GM23338 (cell line): ENCODE measurements around the gene PCSK1. TPM values are rescaled to one million over a fixed set of nuclear protein-coding genes. Genes with fewer than 3 reads are reported as not detected.

Source experiments
- ATAC-seq: fragments of 200-7000 bp; cut with Tn5 transposase; 3 replicates; pipeline ENCODE4 v1.9.1; 2020
- DNase-seq: peaks from one replicate; pipeline ENCODE4 v3.0.0-alpha.2; 2015; ENCODE audit warnings: low spot score
- H2AFZ ChIP-seq: fragments of 200-600 bp; sonication (generic); 2 replicates; pipeline ENCODE4 v1.8.0; 2016; ENCODE audit warnings: antibody characterized with exemption, mild to moderate bottlenecking, moderate library complexity
- H3F3A ChIP-seq: fragments of 200-600 bp; sonication (generic); replicated peaks from 2 replicates; pipeline ENCODE4 v1.8.0; 2017; ENCODE audit warnings: antibody characterized with exemption, mixed run types, low read depth
- H3K27ac ChIP-seq: fragments of 200-600 bp; sonication (generic); 2 replicates; pipeline ENCODE4 v1.6.1; 2016; ENCODE audit warnings: low read depth
- H3K27me3 ChIP-seq: fragments of 200-600 bp; sonication (generic); 2 replicates; pipeline ENCODE4 v1.8.0; 2016; ENCODE audit warnings: mild to moderate bottlenecking, mixed run types, moderate library complexity; ENCODE audit not compliant: insufficient read depth
- H3K36me3 ChIP-seq: fragments of 200-600 bp; sonication (generic); 2 replicates; pipeline ENCODE4 v1.8.0; 2016; ENCODE audit warnings: mild to moderate bottlenecking; ENCODE audit not compliant: insufficient read depth
- H3K4me1 ChIP-seq: fragments of 200-600 bp; sonication (generic); 2 replicates; pipeline ENCODE4 v1.8.0; 2016; ENCODE audit warnings: mild to moderate bottlenecking, moderate library complexity; ENCODE audit not compliant: insufficient read depth
- H3K4me2 ChIP-seq: fragments of 200-600 bp; sonication (generic); 2 replicates; pipeline ENCODE4 v1.7.1; 2017; ENCODE audit warnings: mixed run types
- H3K4me3 ChIP-seq: fragments of 200-600 bp; sonication (generic); 2 replicates; pipeline ENCODE4 v1.6.1; 2016; ENCODE audit warnings: mixed run types
- H3K79me2 ChIP-seq: fragments of 200-600 bp; sonication (generic); replicated peaks from 2 replicates; pipeline ENCODE4 v1.8.0; 2017; ENCODE audit warnings: mild to moderate bottlenecking; ENCODE audit not compliant: insufficient read depth
- H3K9me2 ChIP-seq: fragments of 200-600 bp; sonication (generic); 2 replicates; pipeline ENCODE4 v1.8.0; 2017; ENCODE audit not compliant: insufficient read depth
- H4K20me1 ChIP-seq: fragments of 200-600 bp; sonication (generic); replicated peaks from 2 replicates; pipeline ENCODE4 v1.8.0; 2017; ENCODE audit warnings: mild to moderate bottlenecking; ENCODE audit not compliant: insufficient read depth
- H3K27ac Mint-ChIP-seq: 2 replicates; pipeline ENCODE4 v1.8.0; 2020; ENCODE audit warnings: inconsistent platforms, mild to moderate bottlenecking, moderate library complexity, mixed read lengths
- H3K27me3 Mint-ChIP-seq: 3 replicates; pipeline ENCODE4 v1.8.0; 2022; ENCODE audit warnings: low read depth, mild to moderate bottlenecking, moderate library complexity, mixed read lengths, inconsistent platforms; ENCODE audit not compliant: insufficient read depth, poor library complexity
- H3K36me3 Mint-ChIP-seq: 3 replicates; pipeline ENCODE4 v1.8.0; 2021; ENCODE audit warnings: low read depth, mild to moderate bottlenecking, inconsistent platforms, moderate library complexity, mixed read lengths
- H3K4me1 Mint-ChIP-seq: 3 replicates; pipeline ENCODE4 v1.8.0; 2020; ENCODE audit warnings: mild to moderate bottlenecking, inconsistent platforms, mixed read lengths
- H3K4me3 Mint-ChIP-seq: 3 replicates; pipeline ENCODE4 v1.8.0; 2021; ENCODE audit warnings: moderate library complexity, mild to moderate bottlenecking, inconsistent platforms, mixed read lengths
- H3K9me3 Mint-ChIP-seq: 3 replicates; pipeline ENCODE4 v1.8.0; 2020; ENCODE audit warnings: moderate library complexity, mild to moderate bottlenecking, inconsistent platforms, mixed read lengths
- CREB1 ChIP-seq: fragments of 250-450 bp; sonication (Bioruptor Pico); IDR thresholded peaks from 2 replicates; pipeline ENCODE4 v1.5.0; 2020; ENCODE audit warnings: low read depth, mild to moderate bottlenecking, moderate library complexity
- CTCF ChIP-seq, 2 experiments: fragments of 200-600 bp in 1 of 2; sonication (generic) in 1 of 2; conservative IDR thresholded peaks; 2 replicates each; pipeline versions ENCODE4 v1.5.1 to v1.6.1; 2016 to 2017; ENCODE audit warnings: antibody characterized with exemption in 2 of 2, low read depth in 2 of 2, mild to moderate bottlenecking in 2 of 2, moderate library complexity in 1 of 2
- ETS1 ChIP-seq: IDR thresholded peaks from 2 replicates; pipeline ENCODE4 v1.6.1; 2016; ENCODE audit warnings: antibody characterized with exemption
- EZH2 ChIP-seq: fragments of 200-600 bp; sonication (generic); IDR thresholded peaks from one replicate; pipeline ENCODE4 v1.8.0; 2017; ENCODE audit warnings: antibody characterized with exemption, mild to moderate bottlenecking, low read depth; ENCODE audit not compliant: unreplicated experiment
- JUNB ChIP-seq: IDR thresholded peaks from one replicate; pipeline ENCODE4 v1.6.1; 2016; ENCODE audit warnings: antibody characterized with exemption; ENCODE audit not compliant: unreplicated experiment
- POLR2AphosphoS5 ChIP-seq: IDR thresholded peaks from 2 replicates; pipeline ENCODE4 v1.6.1; 2016; ENCODE audit warnings: antibody characterized with exemption, low read depth
- ZNF331 ChIP-seq: fragments of 250-450 bp; sonication (Bioruptor Pico); IDR thresholded peaks from 2 replicates; pipeline ENCODE4 v1.5.0; 2020; ENCODE audit warnings: low read depth, mild to moderate bottlenecking, moderate library complexity
- polyA plus RNA-seq: library from polyadenylated mRNA; unstranded; fragments of >200 nt; fragmentation: Nextera tagmentation; extraction: Ambion mirVana; gene quantifications from 2 replicates; pipeline ENCODE4 v1.2.1, GENCODE V29; 2016
- total RNA-seq: library from RNA; depleted of rRNA; stranded (reverse); fragments of >200 nt; shearing (Covaris generic); gene quantifications from 2 replicates; pipeline ENCODE4 v1.2.3, GENCODE V29; 2014
- TF ChIP-seq, protein P1 (sequence below): IDR thresholded peaks from one replicate; pipeline ENCODE4 v1.6.1; 2018; ENCODE audit warnings: antibody characterized with exemption; ENCODE audit not compliant: unreplicated experiment
- TF ChIP-seq, protein P2 (sequence below): fragments of 250-450 bp; sonication (Bioruptor Pico); IDR thresholded peaks from 2 replicates; pipeline ENCODE4 v1.5.0; 2020; ENCODE audit warnings: mild to moderate bottlenecking, moderate library complexity

Gene PCSK1
- total and polyA plus RNA-seq, 2 experiments from 2014 or later: 2.3 to 2.7 TPM

DNA sequence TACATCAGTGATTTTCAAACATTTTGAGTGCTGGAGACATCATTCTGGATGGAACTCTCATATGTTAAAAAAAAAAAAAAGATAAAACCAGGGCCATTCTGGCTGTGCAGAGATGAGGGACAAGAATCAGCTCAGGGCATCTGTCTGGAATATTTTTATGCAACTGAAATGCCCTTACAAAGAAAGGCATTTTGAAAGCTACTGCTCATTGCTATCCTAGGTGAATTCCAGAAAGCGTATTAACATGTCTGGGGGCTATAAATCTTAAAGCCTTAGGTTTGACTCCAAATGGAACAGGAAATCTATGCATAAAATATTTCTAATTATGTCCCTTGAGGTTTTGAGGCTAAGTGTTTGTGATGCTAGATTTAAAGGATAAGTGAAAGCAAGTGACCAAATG, 14.9 kb upstream of the PCSK1 start:
- H3K4me3 Mint-ChIP-seq: no peak overlapping the region
- Histone ChIP-seq H4K20me1 (no peaks in the 10 kb centered on the region), H3K4me2 (no peak overlapping the region), H2AFZ (no peak overlapping the region), H3K4me1 (peaks cover 28% of the 10 kb centered on the region), H3K36me3 (no peaks in the 10 kb centered on the region), H3K9me2 (0 out of 2 replicates have a peak, but pooled peaks cover 3% of the 10 kb centered on the region), H3K79me2 (no peaks in the 10 kb centered on the region), H3K4me3 (no peak overlapping the region), H3K27me3 (no peaks in the 10 kb centered on the region), H3F3A (peaks cover 6% of the 10 kb centered on the region; the same call in 1 of the 2 replicates), H3K27ac (no peak overlapping the region)
- H3K36me3 Mint-ChIP-seq: no peaks in the 10 kb centered on the region
- no peaks in the 10 kb centered on the region for H3K9me3 Mint-ChIP-seq
- H3K27ac Mint-ChIP-seq: no peak overlapping the region
- no peak for TF ChIP-seq ETS1
- TF ChIP-seq, protein P1, sequence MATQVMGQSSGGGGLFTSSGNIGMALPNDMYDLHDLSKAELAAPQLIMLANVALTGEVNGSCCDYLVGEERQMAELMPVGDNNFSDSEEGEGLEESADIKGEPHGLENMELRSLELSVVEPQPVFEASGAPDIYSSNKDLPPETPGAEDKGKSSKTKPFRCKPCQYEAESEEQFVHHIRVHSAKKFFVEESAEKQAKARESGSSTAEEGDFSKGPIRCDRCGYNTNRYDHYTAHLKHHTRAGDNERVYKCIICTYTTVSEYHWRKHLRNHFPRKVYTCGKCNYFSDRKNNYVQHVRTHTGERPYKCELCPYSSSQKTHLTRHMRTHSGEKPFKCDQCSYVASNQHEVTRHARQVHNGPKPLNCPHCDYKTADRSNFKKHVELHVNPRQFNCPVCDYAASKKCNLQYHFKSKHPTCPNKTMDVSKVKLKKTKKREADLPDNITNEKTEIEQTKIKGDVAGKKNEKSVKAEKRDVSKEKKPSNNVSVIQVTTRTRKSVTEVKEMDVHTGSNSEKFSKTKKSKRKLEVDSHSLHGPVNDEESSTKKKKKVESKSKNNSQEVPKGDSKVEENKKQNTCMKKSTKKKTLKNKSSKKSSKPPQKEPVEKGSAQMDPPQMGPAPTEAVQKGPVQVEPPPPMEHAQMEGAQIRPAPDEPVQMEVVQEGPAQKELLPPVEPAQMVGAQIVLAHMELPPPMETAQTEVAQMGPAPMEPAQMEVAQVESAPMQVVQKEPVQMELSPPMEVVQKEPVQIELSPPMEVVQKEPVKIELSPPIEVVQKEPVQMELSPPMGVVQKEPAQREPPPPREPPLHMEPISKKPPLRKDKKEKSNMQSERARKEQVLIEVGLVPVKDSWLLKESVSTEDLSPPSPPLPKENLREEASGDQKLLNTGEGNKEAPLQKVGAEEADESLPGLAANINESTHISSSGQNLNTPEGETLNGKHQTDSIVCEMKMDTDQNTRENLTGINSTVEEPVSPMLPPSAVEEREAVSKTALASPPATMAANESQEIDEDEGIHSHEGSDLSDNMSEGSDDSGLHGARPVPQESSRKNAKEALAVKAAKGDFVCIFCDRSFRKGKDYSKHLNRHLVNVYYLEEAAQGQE: no peak
- no peak for TF ChIP-seq CREB1 (CRISPR knock-in tag)
- no peak for TF ChIP-seq POLR2AphosphoS5
- no peak for TF ChIP-seq JUNB
- TF ChIP-seq CTCF (conservative IDR thresholded peaks at IDR 0.05; ENCODE audit: low read depth in 2 of 2): no peak
- TF ChIP-seq EZH2: no peak
- TF ChIP-seq ZNF331 (CRISPR knock-in tag): no peak
- TF ChIP-seq, protein P2, sequence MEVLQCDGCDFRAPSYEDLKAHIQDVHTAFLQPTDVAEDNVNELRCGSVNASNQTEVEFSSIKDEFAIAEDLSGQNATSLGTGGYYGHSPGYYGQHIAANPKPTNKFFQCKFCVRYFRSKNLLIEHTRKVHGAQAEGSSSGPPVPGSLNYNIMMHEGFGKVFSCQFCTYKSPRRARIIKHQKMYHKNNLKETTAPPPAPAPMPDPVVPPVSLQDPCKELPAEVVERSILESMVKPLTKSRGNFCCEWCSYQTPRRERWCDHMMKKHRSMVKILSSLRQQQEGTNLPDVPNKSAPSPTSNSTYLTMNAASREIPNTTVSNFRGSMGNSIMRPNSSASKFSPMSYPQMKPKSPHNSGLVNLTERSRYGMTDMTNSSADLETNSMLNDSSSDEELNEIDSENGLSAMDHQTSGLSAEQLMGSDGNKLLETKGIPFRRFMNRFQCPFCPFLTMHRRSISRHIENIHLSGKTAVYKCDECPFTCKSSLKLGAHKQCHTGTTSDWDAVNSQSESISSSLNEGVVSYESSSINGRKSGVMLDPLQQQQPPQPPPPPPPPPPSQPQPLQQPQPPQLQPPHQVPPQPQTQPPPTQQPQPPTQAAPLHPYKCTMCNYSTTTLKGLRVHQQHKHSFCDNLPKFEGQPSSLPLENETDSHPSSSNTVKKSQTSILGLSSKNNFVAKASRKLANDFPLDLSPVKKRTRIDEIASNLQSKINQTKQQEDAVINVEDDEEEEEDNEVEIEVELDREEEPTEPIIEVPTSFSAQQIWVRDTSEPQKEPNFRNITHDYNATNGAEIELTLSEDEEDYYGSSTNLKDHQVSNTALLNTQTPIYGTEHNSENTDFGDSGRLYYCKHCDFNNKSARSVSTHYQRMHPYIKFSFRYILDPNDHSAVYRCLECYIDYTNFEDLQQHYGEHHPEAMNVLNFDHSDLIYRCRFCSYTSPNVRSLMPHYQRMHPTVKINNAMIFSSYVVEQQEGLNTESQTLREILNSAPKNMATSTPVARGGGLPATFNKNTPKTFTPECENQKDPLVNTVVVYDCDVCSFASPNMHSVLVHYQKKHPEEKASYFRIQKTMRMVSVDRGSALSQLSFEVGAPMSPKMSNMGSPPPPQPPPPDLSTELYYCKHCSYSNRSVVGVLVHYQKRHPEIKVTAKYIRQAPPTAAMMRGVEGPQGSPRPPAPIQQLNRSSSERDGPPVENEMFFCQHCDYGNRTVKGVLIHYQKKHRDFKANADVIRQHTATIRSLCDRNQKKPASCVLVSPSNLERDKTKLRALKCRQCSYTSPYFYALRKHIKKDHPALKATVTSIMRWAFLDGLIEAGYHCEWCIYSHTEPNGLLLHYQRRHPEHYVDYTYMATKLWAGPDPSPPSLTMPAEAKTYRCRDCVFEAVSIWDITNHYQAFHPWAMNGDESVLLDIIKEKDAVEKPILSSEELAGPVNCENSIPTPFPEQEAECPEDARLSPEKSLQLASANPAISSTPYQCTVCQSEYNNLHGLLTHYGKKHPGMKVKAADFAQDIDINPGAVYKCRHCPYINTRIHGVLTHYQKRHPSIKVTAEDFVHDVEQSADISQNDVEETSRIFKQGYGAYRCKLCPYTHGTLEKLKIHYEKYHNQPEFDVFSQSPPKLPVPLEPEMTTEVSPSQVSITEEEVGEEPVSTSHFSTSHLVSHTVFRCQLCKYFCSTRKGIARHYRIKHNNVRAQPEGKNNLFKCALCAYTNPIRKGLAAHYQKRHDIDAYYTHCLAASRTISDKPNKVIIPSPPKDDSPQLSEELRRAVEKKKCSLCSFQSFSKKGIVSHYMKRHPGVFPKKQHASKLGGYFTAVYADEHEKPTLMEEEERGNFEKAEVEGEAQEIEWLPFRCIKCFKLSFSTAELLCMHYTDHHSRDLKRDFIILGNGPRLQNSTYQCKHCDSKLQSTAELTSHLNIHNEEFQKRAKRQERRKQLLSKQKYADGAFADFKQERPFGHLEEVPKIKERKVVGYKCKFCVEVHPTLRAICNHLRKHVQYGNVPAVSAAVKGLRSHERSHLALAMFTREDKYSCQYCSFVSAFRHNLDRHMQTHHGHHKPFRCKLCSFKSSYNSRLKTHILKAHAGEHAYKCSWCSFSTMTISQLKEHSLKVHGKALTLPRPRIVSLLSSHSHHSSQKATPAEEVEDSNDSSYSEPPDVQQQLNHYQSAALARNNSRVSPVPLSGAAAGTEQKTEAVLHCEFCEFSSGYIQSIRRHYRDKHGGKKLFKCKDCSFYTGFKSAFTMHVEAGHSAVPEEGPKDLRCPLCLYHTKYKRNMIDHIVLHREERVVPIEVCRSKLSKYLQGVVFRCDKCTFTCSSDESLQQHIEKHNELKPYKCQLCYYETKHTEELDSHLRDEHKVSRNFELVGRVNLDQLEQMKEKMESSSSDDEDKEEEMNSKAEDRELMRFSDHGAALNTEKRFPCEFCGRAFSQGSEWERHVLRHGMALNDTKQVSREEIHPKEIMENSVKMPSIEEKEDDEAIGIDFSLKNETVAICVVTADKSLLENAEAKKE: no peak
- no peak for ATAC-seq
- peaks cover 2% of the 10 kb centered on the region for H3K27me3 Mint-ChIP-seq
- peaks cover 25% of the 10 kb centered on the region for H3K4me1 Mint-ChIP-seq
- DNase-seq: no peak
